Frontal cortex (tissue), 4 donors: ENCODE results near the gene VAC14. TPM values are rescaled to one million over a fixed set of nuclear protein-coding genes. Genes with fewer than 3 reads are reported as not detected.

Experiments used
- DNase-seq, 2 donors: peaks; one replicate each; pipeline ENCODE4 v3.0.0; 2012; ENCODE audit warnings: low spot score in 2 of 2
- FAIRE-seq: peaks from 2 replicates; lab custom pipeline; 2012; peaks lifted over from hg19 to GRCh38; lab: Jason Lieb, UNC
- total RNA-seq: library from RNA; depleted of rRNA; stranded (reverse); fragments of >200 nt; gene quantifications from one replicate; pipeline ENCODE4 v1.2.3, GENCODE V29; 2014
- donor health status: control.
- donor health status: control.
- donor health status: control.

Gene VAC14
- total RNA-seq, 1 donor from 2014 or later, result 13.0 TPM

DNA sequence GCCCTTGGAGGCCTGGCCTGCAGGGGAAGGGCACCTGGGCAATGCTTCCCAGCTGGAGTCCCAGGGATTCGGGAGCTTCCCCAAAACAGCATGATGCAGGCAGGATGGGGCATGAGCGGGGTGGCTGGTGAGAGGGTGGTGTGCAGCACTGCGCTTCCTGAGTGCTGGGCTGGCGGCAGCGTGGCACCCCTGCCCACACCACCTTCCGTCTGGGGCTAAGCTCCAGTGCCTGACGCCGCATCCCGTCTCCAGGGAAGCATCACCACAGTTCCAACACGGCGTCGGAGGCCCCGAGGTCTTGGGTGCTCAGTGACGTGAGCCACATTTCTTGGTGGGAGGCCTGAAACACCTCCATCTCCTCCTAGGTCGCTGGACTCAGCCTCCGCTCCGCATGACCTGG is 101.3 kb downstream of the VAC14 start:
- no peak for FAIRE-seq
- DNase-seq, result no peak

GRCh38 chr16:70698901-70699300 is 102.1 kb downstream of the VAC14 start:
- DNase-seq, result no peak
- no peak for FAIRE-seq

GRCh38 chr16:70697594-70698170 is 103.3 kb downstream of the VAC14 start:
- FAIRE-seq (no peak), DNase-seq (no peak)

- FAIRE-seq, result no peak
- no peak for DNase-seq
These were observed 103.9 kb downstream of the VAC14 start for GRCh38 chr16:70696952-70697593.

DNA sequence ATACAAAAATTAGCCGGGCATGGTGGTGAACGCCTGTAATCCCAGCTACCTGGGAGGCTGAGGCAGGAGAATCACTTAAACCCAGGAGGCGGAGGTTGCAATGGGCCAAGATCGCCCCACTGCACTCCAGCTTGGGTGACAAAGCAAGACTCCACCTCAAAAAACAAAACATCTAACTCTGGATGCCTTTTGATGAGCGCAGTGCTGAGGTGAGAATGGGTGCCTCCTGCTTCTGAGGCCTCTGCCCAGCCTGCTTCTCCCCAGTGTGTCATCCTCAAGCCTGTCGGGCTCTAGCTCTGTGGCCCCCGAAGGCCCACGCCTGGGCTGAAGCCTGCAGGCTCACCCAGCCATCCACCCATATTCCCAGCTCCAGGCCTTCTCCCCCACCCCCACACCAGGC is 104.6 kb downstream of the VAC14 start:
- DNase-seq (no peak), FAIRE-seq (no peak)

DNA sequence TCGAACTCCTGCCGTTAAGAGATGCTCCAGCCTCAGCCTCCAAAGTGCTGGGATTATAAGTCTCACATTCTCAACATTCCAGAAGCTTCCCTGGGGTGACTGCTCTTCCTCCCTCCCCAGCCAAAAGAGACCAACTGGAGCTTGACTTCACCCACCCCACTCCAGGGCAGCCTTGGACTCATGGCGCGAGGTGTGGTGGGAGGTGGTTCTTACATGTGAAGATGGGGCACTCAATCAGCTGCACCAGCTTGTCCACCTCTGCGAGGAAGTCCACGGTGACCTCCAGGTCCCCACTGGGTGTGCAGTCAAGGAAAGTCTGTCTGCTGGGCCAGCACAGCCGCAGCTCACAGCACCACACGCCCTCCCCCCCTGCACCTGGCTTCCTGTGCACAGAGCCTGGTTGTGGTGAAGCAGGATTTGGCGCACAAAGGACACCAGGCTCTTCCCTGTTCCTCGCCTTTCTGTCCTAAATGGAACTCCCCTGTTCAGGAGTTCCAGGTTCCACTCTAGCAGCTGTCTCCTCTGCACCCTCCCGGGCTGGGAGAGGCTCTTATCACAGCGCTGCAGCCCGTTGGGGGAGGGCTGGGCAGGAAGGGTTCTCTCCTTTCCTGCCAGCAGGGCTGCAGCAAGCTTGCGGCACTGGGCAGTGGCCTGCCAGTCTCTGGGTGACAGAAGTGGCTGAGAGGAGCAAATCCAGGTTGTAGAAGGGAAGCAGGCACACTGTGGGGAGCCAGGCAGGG is 105.5 kb downstream of the VAC14 start:
- DNase-seq (no peak), FAIRE-seq (no peak)

- no peak for FAIRE-seq
- no peak for DNase-seq
These were observed 106.1 kb downstream of the VAC14 start for GRCh38 chr16:70694868-70695218.

DNA sequence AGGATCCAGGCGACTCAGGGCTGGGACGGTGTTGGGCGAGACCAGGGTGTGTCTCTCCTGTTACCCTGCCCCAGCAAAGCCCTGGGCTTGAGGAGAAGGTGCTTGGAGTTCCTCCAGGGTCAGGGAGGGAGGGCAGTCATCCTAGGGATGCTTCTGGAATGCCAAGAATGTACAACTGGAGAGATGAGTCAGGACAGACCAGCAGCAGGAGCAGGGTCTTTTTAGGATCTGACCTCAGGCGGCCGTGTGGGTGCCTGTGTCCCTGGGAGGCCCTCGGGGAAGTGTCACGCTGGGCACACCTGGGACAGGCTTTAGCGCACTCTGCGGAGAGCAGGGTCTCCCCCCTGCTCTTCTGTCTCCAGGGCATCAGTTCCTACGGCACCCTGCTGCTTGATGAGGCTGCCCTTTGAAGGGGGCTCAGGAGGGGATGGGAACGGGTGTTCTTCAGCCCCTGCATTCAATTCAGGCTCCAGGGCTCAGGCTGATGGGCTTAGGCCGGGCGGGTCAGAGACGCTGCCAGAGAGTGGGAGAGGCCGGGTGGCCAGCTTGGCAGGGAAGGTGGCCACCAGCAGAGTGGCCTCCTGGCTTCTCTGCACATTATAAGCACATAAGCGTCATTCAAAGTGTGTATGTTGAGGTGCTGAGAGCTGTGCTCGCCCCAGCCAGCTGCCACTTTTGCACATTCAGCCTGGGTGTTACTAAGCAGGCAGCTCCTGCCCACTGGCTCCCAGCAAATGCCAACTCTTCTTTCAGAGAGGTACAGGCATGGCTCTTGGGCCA is 106.7 kb downstream of the VAC14 start:
- DNase-seq, result no peak
- FAIRE-seq, result no peak

GRCh38 chr16:70692873-70693671 is 107.9 kb downstream of the VAC14 start:
- DNase-seq (no peak), FAIRE-seq (no peak)

- DNase-seq (no peak), FAIRE-seq (no peak)
These were observed 108.7 kb downstream of the VAC14 start for GRCh38 chr16:70692130-70692872.

GRCh38 chr16:70691223-70692129 is 109.5 kb downstream of the VAC14 start:
- no peak for FAIRE-seq
- DNase-seq, result peak; percentile 65 to 83

GRCh38 chr16:70689970-70690891 is 110.7 kb downstream of the VAC14 start:
- no peak for DNase-seq
- FAIRE-seq, result no peak

DNA sequence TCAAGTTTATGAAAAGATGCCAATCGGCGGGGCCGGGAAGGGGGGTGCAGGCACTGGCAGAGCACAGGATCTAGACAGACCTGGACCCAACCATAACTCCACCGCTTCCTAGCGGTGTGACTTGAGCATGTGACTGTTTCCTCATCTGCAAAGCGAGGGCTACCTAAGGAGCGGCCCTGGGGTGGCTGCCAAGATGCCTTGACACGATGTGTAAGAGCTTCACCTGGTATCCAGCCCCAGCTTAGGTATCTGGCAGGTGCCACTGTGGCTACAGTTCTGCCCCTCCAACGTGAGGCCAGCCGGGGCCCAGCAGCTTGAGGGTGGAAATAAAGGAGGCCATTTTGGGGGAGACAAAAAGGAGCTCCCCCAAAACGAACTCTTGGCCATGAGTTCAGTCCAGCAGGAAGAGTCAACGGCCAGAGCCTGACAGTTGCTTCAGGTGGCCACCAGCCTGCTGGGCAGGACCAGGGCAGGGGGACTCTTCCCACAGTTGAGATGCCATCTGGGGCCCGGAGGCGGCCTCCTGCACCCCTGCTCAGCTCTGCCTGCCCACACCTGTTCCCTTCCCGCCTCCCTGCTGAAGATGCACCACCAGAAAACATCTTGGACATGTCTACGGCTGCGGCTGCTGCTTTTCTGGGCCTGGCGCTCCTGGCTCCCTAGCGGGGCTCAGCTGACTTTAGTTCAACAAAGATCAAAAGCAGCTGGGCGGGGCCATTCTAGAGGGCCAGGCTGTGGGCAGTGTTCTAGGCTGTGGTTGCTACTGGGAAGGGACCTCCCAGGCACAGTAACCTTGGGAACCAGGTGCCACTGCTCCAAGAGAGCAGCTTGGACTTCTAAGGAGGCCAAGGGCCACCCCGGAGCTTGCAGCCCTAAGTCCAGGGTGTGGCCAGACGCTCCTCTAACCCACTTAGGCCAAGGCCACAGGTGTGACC is 111.7 kb downstream of the VAC14 start:
- DNase-seq (no peak), FAIRE-seq (no peak)

- no peak for FAIRE-seq
These were observed 112.7 kb downstream of the VAC14 start for GRCh38 chr16:70688246-70688742.

DNA sequence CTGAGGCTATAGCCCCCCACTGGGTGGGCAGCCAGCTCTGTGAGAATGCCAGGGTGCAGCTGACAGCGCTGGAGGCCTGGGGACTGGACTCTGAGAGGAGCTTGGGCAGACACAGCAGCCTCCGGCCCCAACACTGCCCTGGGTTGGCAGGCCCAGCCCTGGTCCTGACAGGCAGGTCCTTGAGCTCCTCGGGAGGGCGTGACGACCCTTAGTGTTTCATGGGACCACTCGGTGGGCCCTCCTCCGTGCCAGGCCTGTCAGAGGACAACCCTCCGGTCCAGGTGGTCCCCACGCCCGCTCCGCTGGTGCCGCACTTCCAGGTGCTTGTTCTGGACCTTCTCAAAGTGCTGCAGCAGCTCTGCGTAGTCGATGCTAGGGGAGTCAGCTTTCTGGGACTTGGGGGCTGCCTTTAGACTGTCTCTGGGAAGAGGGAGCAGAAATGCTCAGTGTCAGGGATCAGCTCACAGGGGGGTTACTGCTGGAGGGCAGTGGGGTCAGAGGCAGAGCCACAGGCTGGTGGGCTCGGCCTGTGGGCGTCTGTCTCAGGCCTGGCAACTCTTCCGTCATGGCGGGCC is 113.2 kb downstream of the VAC14 start:
- no peak for DNase-seq
- no peak for FAIRE-seq

More at GRCh38 chr16:70688246-70688742, 112.7 kb downstream of the VAC14 start:
- peak; percentile 67 to 77 for DNase-seq
